Cardiac fibroblast (primary cell): ENCODE measurements around the gene ACADSB.
A peak's percentile ranks its signal among the peaks of the same experiment; 100 is the strongest.

ENCODE experiments used
- DNase-seq, 2 donors: peaks; one replicate each; pipeline versions ENCODE4 v3.0.0 to v3.0.0-alpha.2; 2010; ENCODE audit warnings: low read depth in 2 of 2
- H3K4me3 ChIP-seq, 2 donors: replicated peaks in 1 of 2; 1 replicate in 1 of 2; 2 replicates in 1 of 2; pipeline ENCODE4 v1.5.1; 2011; ENCODE audit warnings: low read depth in 2 of 2, low read length in 2 of 2, mild to moderate bottlenecking in 2 of 2, moderate library complexity in 1 of 2
- CTCF ChIP-seq: IDR thresholded peaks from one replicate; pipeline ENCODE4 v1.5.1; 2011; ENCODE audit warnings: low read depth, mild to moderate bottlenecking, low read length, inconsistent platforms

Gene ACADSB

GRCh38 chr10:122980209-122981065 lies 28.4 kb upstream of the ACADSB start, which contains the start of gene PSTK:
PSTK (plus strand) TSS chr10:122980401; CDS start chr10:122980480, 79 bp downstream.
- peak; percentile 94 to 95 for DNase-seq
- H3K4me3 ChIP-seq: peak within 1 kb of the TSS; percentile 79 to 91
- TF ChIP-seq CTCF: peak; percentile 98

- peak overlapping the region; percentile 79 to 91 for H3K4me3 ChIP-seq
- DNase-seq: peak; percentile 55 to 69
- TF ChIP-seq CTCF: peak; percentile 71
Measured at GRCh38 chr10:122981066-122981464, 27.7 kb upstream of the ACADSB start.

- TF ChIP-seq CTCF: no peak
- no peak overlapping the region for H3K4me3 ChIP-seq
- no peak for DNase-seq
Measured at GRCh38 chr10:122983898-122984297, 24.9 kb upstream of the ACADSB start.

GRCh38 chr10:122984708-122985107 lies 24.1 kb upstream of the ACADSB start:
- no peak for TF ChIP-seq CTCF
- H3K4me3 ChIP-seq: no peak overlapping the region
- no peak for DNase-seq

- DNase-seq: no peak
- no peak overlapping the region for H3K4me3 ChIP-seq
- TF ChIP-seq CTCF: no peak
Measured at GRCh38 chr10:122986335-122986734, 22.5 kb upstream of the ACADSB start.

- no peak overlapping the region for H3K4me3 ChIP-seq
- no peak for DNase-seq
- TF ChIP-seq CTCF: no peak
Measured at GRCh38 chr10:122988501-122988900, 20.3 kb upstream of the ACADSB start.
